ENCODE data around the gene DNM1. TPM values are rescaled to one million over a fixed set of nuclear protein-coding genes. Genes with fewer than 3 reads are reported as not detected.

DNM1 gene
- total RNA-seq, 1 donor from 2014 or later = 34.1 TPM

DNA sequence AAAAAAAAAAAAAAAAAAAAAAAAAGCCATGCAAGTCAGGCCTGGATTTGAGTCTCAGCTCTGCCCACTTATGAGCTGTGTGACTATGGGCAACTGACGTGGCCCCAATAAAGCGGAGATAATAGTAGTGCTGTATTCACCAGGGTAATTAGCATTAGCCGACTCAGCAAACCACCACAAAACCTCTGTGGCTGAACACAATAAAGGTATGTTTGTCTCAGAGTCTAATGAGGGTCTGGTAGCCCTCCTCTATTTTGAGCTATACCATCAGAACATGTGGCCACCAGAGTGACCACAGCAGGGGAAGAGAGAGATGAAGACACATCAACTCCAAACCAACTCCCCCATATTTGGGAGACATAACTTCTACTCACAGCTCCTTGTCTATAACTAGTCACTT lies 88.8 kb downstream of the DNM1 start:
- Mint-ChIP-seq H3K9me3 (ENCODE audit: low read depth) (no peaks in the 10 kb centered on the region), H3K4me3 (ENCODE audit: low read depth) (no peak overlapping the region), H3K27me3 (no peaks in the 10 kb centered on the region), H3K36me3 (ENCODE audit: insufficient read depth) (no peaks in the 10 kb centered on the region), H3K27ac (no peak overlapping the region), H3K4me1 (ENCODE audit: low read depth) (no peaks in the 10 kb centered on the region)
- TF ChIP-seq, protein P1, sequence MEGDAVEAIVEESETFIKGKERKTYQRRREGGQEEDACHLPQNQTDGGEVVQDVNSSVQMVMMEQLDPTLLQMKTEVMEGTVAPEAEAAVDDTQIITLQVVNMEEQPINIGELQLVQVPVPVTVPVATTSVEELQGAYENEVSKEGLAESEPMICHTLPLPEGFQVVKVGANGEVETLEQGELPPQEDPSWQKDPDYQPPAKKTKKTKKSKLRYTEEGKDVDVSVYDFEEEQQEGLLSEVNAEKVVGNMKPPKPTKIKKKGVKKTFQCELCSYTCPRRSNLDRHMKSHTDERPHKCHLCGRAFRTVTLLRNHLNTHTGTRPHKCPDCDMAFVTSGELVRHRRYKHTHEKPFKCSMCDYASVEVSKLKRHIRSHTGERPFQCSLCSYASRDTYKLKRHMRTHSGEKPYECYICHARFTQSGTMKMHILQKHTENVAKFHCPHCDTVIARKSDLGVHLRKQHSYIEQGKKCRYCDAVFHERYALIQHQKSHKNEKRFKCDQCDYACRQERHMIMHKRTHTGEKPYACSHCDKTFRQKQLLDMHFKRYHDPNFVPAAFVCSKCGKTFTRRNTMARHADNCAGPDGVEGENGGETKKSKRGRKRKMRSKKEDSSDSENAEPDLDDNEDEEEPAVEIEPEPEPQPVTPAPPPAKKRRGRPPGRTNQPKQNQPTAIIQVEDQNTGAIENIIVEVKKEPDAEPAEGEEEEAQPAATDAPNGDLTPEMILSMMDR (IDR thresholded peaks at IDR 0.05; ENCODE audit: unreplicated experiment) = no peak
- DNase-seq (ENCODE audit: low spot score, unreplicated experiment) = no peak

DNA sequence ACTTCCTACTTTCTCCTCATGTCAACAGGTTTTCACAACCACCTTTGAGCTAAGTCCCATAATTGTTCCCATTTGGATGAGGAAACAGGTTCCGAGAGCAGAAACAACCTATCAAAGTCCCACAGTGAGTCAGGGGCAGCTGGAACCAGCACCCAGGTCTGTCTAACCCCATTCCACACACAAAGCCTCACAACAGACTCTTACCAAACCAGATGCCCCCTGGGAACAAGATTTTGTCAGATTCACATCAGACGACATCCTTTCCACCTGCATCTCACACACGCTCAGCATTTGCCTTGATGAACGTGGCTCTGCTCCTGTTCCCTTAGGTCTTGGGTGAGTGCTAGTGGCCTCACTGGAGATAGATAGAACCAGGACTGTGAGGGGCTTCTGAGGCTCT lies 89.9 kb downstream of the DNM1 start:
- TF ChIP-seq, protein P1 (IDR thresholded peaks at IDR 0.05; ENCODE audit: unreplicated experiment) = no peak
- H3K9me3 Mint-ChIP-seq (ENCODE audit: low read depth) = no peaks in the 10 kb centered on the region
- no peaks in the 10 kb centered on the region for H3K27me3 Mint-ChIP-seq
- H3K4me3 Mint-ChIP-seq (ENCODE audit: low read depth) = no peak overlapping the region
- DNase-seq (ENCODE audit: low spot score, unreplicated experiment) = no peak
- no peak overlapping the region for H3K27ac Mint-ChIP-seq
- H3K36me3 Mint-ChIP-seq (ENCODE audit: insufficient read depth) = no peaks in the 10 kb centered on the region
- H3K4me1 Mint-ChIP-seq (ENCODE audit: low read depth) = no peaks in the 10 kb centered on the region

DNA sequence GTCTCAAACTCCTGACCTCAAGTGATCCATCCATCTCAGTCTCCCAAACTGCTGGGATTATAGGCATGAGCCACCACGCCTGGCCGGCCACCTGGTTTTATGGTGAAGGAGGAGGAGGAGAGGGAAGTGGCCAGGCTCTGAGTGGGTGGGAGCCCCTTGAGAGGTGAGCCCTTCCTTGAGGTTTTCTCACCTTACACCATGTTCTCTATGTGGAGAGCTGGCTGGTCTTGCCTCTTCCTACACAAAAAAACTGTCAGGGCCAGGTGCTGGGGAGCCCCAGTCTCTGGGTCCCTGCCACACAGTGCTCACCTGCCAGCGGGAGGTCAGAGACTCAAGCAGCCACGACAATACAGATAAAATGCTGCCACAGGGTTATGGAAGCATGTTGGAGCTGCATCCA lies 91.0 kb downstream of the DNM1 start:
- Mint-ChIP-seq H3K27ac (peak overlapping the region; percentile 71), H3K4me1 (ENCODE audit: low read depth) (no peaks in the 10 kb centered on the region), H3K36me3 (ENCODE audit: insufficient read depth) (no peaks in the 10 kb centered on the region), H3K4me3 (ENCODE audit: low read depth) (no peak overlapping the region), H3K27me3 (no peaks in the 10 kb centered on the region), H3K9me3 (ENCODE audit: low read depth) (no peaks in the 10 kb centered on the region)
- no peak for DNase-seq (ENCODE audit: low spot score, unreplicated experiment)
- TF ChIP-seq, protein P1 (IDR thresholded peaks at IDR 0.05; ENCODE audit: unreplicated experiment) = no peak

DNA sequence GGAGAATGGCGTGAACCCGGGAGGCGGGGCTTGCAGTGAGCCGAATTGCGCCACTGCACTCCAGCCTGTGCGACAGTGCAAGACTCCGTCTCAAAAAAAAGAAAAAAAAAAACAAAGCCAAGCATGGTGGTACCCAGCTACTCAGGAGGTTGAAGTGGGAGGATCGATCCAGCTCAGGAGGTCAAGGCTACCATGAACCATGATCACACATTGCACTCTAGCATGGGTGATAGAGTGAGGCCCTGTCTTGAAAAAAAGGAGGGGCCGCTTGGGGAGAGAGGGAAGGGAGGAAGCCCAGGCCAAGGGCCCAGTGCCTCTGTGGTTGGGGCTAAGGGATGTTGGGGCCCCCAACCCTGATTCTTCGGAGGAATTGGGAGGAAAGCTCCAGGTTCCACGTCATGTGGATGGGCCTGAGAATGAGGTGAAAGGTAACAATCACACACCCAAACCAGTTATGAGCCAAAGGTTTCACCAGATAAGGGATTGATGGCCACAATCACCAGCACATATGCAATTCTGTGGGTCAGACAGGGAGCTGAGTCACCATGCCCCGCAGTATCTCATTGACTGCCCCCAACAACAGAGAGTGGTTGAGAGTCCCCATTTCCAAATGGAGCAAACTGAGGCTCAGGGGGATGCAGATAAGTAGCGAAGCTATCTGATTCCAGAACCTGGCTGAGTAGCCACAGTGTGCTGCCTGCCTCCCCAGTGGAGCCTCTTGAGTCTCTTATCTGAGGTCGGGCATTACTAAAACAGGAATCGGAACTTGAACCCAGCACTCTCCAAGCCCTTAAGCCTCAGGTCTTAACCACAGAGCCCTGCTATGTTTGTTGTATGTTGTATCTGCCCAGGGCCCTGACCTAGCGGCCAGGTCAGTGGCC lies 93.4 kb downstream of the DNM1 start:
- no peaks in the 10 kb centered on the region for H3K27me3 Mint-ChIP-seq
- H3K9me3 Mint-ChIP-seq (ENCODE audit: low read depth) = no peaks in the 10 kb centered on the region
- H3K4me1 Mint-ChIP-seq (ENCODE audit: low read depth) = no peaks in the 10 kb centered on the region
- H3K27ac Mint-ChIP-seq = no peak overlapping the region
- H3K36me3 Mint-ChIP-seq (ENCODE audit: insufficient read depth) = no peaks in the 10 kb centered on the region
- no peak overlapping the region for H3K4me3 Mint-ChIP-seq (ENCODE audit: low read depth)
- TF ChIP-seq, protein P1 (IDR thresholded peaks at IDR 0.05; ENCODE audit: unreplicated experiment) = no peak
- DNase-seq (ENCODE audit: low spot score, unreplicated experiment) = no peak

DNA sequence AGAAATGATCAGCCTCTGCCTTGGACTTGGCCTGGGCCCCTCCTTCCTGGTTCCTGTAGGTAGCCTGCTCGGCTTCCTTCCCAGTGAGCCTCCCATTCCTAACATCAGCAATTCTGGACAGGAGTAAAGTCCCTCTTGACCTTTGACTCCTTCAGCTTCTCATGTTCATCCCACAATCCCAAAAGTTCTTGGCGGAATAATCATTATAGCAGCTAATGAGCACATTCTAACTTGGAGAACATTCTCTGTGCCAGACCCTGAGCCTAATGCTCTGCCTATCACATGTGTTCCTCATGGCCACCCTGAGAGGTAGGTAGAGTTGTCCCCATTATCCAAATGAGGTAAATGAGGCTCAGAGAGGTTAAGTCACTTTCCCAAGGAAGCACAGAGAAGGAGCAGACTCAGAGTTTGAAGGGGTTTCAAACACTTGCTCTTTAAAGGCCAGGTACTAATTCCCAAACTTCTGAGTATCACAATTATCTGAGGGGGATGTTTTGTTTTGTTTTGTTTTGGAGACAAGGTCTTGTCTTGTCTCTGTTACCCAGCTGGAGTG lies 94.1 kb downstream of the DNM1 start:
- H3K27me3 Mint-ChIP-seq = no peaks in the 10 kb centered on the region
- H3K9me3 Mint-ChIP-seq (ENCODE audit: low read depth) = no peaks in the 10 kb centered on the region
- H3K4me1 Mint-ChIP-seq (ENCODE audit: low read depth) = no peaks in the 10 kb centered on the region
- no peak for DNase-seq (ENCODE audit: low spot score, unreplicated experiment)
- no peak overlapping the region for H3K4me3 Mint-ChIP-seq (ENCODE audit: low read depth)
- H3K36me3 Mint-ChIP-seq (ENCODE audit: insufficient read depth) = no peaks in the 10 kb centered on the region
- H3K27ac Mint-ChIP-seq = no peak overlapping the region
- TF ChIP-seq, protein P1 (IDR thresholded peaks at IDR 0.05; ENCODE audit: unreplicated experiment) = no peak

Measured in progenitor cell of endocrine pancreas (in vitro differentiated cells).